Effector CD4-positive, alpha-beta T cell (primary cell): ENCODE data around the gene VPS37C.

Experiments used
- DNase-seq: peaks from one replicate; pipeline ENCODE4 v3.0.0-alpha.2; 2020

VPS37C gene

DNA sequence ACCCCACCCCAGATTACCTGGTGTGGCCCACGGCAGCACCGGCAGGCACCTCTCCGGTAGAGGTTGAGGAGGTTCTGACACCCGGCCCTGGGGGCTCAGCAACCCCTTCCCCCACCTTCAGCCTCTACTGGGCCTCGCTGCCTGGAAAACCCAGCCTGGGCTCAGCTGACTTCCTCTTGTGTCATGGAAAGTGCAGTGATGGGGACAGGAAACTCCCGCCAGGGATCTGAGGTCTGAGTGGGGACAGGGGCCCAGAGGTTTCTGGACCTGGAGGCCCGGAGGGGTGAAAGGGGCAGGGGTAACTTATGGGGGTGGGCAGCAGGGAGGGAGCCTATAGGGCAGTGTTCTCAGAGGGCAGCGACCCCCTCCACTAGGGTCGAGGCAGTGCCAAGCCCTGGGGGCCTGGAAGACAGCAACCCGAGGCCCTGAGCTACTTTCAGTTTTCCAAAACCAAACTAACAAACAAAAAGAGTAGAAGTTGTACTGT lies 68.9 kb downstream of the VPS37C start:
- DNase-seq, result peak; percentile 40

DNA sequence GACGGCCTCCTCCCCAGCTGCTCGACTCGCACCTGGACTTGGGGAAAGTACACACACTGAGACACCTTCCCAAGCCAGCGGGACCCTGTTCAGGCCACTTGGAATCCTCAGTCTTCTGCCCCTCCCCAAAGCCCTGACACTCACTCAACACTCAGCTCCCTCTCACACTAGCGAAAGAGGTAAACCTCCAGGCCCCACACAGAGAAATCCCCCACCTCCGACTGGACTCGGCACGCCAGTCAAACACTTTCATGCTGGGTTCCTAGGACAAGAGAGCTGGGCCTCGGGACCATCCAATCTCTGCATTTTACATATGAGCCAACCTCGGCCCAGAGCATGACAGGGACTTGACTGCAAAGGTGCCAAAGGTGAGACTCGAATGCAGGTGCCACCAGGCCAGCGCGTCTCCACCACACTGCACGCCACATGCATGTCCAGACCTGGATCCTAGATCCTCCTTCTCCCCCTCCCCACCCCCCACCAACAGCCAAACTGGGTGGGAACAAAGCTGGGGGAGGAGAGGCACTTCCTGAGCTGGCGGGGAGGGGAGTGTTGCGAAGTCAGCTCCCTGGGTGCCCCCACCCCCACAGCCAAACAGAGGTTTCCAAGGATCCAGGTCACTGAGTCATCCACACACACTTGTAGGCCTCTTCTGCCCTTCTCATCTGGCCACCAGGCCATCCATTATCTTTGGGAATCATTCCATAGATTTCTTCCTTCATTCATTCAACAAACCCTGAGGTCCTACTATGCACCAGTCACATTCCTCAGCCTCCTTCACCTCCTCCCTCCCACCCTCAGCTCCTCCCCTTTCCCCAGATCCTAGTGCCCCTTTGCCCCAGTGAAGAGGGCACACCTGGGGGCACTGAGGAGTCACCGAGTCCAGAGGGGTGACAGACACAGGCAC lies 69.6 kb downstream of the VPS37C start:
- DNase-seq, result no peak

DNA sequence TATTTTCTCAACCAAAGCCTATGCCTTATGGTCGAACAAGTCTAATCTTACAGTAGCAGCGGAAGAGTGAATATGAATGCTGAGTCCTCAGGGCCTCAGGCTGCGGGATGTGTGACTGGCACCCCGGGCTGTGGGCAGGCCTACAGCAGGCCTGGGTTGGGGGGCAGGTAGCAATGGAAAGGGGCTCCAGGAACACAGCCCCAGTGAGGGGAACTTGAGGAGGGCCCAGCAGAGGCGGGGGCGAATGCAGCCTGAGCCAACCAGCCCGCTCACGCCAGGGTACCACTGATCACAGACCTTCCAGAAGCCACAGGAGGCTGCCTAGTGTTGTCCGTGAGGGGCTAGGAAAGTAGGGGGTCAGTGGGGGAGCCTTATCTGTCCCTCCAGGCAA lies 70.2 kb downstream of the VPS37C start:
- DNase-seq, result no peak

DNA sequence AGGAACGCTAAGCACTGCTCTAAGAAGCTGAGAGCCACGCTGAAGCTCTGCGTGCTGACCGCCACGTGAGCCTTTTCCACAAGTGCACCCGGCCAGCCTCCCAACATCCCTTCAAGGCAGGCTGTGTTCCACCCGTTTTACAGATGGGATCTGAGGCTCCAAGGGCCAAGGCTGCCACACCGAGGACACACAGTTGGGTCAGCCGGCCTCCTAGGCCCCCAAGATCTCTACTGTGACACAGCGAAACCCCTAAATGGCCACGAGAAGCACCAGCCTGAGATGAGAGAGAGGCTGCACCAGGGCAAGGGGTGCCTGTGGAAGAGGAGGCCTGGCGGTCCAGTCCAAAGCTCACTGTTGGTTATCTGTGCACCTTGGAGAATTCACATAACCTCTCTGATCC lies 70.7 kb downstream of the VPS37C start:
- no peak for DNase-seq

DNA sequence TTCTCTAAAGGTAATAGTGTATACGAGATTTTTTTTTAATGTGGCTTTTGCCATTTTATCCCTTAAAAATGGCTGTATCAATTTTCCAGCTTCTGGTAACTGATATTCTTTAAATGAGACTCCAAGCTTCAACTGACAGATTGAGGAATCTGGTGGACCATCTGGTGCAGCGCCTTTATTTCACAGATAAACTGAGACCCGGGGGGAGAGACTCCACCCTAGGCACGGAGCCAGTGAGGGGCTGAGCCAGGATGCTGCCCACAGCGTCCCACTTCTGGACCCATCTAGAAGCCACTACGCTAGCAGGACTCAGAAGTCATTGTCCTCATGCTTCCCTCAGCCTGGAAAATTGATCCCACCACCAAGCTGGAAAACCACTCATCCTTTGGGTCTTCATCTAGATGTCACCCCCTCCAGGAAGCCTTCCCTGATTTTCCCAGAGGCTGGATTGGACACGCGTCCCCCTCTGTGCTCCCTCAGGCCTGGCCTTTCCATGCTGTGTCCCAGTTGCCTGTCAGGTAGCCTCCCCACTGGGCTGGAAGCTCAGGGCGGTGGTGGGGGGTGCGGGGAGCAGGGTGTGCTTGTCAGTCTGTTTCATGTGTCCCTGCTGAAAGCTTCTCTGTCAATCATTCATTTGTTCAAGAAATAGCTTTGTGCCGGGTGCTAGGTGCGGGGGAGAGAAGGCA lies 71.3 kb downstream of the VPS37C start:
- DNase-seq, result no peak

DNA sequence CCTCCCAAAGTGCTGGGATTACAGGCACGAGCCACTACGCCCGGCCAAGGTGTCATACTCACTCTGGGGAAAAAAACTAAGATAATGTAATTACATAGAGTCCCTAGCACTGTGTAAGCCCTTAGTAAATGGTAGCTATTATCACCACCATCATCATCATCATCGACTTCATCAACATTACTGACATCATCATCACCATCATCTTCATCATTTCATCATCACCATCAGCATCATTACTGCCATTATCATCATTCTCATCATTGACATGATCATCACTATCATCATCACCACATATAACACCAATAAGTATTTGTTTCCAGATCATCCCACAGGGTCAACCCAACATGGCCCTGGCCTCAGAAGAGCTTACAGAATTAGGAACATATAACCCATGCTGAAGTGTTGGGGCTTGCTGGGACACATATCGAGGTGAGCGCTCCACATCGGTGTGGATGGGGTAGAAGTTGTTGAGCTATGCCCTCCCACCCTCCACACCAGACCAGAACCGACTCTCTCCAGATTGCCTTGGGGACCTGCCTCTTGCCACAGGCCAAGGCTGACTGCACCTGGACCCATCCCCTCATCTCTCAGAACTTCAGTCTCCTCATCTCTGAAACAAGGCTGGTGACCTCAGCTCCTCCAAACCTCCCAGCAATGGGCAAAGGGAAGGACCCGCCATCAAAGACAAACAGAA lies 73.7 kb downstream of the VPS37C start:
- DNase-seq, result no peak

DNA sequence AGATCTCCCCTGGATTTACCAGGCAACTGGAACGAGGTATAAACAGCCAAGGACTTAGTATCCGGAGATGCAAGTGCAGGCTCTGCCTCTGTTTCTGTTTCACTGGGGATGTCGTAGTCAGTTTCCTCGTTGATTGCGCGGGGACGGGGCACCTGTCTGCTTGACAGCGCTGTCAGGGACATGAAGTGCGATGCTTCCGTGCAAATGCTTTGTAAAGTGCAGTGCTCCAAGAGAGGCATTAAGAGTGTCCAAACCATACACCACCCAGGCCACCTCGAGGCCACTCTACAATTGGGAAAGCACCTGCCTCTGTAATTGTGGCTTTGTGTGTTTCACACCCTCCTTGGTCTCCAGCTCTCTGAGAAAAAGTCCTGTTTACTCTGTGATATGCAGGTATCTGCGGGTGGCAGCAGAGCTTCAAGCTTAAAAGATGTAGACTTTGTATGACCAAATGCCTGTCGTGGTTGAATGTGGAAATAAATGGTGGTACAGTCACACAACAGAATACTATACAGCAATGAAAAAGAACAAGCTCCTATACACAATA lies 77.6 kb downstream of the VPS37C start:
- DNase-seq, result peak; percentile 58

DNA sequence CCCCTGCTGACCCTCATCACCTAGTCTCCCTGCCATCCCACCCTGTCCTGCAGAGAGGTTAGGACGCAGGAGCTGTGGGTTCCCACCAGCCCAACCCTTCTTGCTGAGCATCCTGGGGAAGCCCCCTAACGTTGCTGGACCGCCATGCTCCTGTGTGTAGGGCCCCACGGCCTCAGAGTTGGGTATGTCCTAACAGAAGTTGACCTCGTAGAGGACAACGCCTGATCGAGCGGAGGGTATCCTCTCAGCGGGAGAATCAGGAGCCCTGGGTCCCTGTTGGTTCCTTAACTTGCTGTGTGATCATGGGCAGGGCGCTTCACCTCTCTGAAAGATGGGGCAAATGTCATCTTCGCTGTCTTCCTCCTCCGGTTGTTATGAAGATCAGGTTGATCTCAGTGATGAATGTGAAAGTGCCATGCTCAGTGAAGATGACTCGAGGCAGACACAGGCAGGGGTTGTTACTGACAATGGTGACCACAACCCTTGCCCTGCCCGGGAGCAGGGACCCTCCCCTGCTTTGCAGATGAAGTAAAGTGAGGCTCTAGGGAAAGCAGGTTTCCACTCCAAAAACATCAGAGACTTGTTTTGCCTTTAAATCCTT lies 78.2 kb downstream of the VPS37C start:
- peak; percentile 27 for DNase-seq

DNA sequence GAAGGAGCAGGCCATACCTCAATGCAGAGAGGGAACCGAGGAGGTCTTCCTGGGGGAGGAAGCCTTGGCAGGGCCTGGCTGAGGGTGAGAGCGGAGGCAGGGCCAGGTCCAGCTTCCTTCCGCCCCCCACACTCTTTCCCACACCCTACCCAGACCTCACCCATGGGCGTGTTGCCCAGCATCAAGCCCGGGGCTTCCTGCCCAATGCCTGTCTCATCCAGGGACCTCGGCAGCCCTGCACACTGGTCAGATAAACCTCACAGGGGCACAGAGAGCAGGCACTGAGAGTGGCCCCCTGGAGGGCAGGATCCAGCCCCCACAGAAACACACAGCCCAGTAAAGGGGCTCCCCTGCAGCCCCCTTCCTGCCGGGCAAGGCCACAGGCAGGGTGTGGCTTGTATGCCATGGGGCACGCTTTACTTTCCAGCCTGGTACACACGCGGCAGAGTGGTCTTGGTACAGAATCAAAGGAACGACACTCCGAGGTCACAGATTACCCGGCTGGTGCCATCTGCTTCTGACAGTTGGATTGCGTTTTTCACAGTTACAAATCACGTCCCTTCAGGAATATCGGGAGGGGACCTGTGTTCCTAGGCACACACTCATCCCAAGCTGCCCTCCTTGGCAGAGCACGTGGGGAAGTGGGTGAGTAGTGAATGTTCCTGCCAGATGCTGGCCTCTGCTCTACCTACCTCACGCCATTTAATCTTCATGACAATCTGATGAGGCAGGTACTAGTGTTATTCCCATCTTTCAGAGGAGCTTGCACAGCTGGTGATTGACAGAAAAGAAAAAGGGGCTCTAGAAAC lies 79.0 kb downstream of the VPS37C start:
- DNase-seq, result no peak

DNA sequence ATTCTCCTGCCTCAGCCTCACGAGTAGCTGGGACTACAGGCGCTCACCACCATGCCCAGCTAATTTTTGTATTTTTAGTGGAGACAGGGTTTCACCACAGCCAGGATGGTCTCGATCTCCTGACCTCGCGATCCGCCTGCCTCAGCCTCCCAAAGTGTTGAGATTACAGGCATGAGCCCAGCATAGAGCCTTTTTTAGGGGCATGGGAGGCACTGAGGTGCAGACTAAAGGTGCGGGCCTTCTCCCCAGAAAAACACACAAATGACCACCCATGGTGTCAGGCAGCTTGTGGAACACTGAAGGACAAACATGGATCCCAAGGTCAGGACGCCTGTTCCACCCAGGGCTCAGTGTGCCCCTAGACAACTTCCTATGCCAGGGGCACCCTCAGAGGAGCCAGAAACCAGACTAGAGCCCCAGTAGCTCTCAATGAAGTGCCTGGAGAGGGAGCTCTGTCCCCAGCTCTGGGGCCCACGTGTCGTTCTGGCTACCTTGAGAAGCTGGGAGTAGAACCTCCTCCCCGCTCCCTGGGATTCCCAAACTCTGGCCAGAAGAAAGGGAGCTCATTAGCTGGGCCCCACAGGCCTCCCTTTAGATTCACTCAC lies 80.1 kb downstream of the VPS37C start:
- DNase-seq, result no peak

DNA sequence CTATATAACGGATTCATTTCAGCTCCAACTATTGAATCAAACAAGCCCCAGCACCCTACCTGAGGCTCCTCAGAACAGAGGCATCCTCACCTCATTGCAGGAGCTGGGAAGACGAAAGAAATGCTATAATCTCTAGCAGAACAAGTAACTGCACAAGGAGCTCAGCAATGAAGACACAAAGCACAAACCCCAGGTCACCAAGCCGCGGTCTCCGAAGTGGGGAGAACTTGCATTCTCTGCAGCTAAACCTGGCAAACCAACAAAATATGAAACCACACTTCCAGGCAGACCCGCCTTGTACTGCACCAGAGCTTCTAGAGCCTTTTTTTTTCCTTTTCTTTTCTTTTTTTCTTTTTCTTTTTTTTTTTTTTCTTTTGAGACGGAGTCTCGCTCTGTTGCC lies 80.7 kb downstream of the VPS37C start:
- peak; percentile 36 for DNase-seq
